Glutamatergic neuron (in vitro differentiated cells): ENCODE data around the gene AACS. TPM values are rescaled to one million over a fixed set of nuclear protein-coding genes. Genes with fewer than 3 reads are reported as not detected.

Experiments
- DNase-seq: peaks from one replicate; pipeline ENCODE4 v3.0.0; 2022
- H3K27ac Mint-ChIP-seq: one replicate; pipeline ENCODE4 v1.8.0; 2020; ENCODE audit warnings: mild to moderate bottlenecking, mixed read lengths, inconsistent platforms; ENCODE audit not compliant: unreplicated experiment
- H3K27me3 Mint-ChIP-seq: one replicate; pipeline ENCODE4 v1.8.0; 2020; ENCODE audit warnings: mild to moderate bottlenecking, moderate library complexity, mixed read lengths, inconsistent platforms; ENCODE audit not compliant: unreplicated experiment
- H3K36me3 Mint-ChIP-seq: one replicate; pipeline ENCODE4 v1.8.0; 2020; ENCODE audit warnings: mild to moderate bottlenecking, mixed read lengths, inconsistent platforms; ENCODE audit not compliant: unreplicated experiment
- H3K4me1 Mint-ChIP-seq: one replicate; pipeline ENCODE4 v1.8.0; 2020; ENCODE audit warnings: mild to moderate bottlenecking, low read depth, mixed read lengths, inconsistent platforms; ENCODE audit not compliant: unreplicated experiment
- H3K4me3 Mint-ChIP-seq: one replicate; pipeline ENCODE4 v1.8.0; 2020; ENCODE audit warnings: mild to moderate bottlenecking, mixed read lengths, inconsistent platforms; ENCODE audit not compliant: unreplicated experiment
- H3K9me3 Mint-ChIP-seq: one replicate; pipeline ENCODE4 v1.8.0; 2020; ENCODE audit warnings: mild to moderate bottlenecking, moderate library complexity, mixed read lengths, inconsistent platforms; ENCODE audit not compliant: unreplicated experiment
- CTCF ChIP-seq: fragments of 200-600 bp; sonication (generic); IDR thresholded peaks from one replicate; pipeline ENCODE4 v1.5.0; 2021; ENCODE audit not compliant: partially characterized antibody, unreplicated experiment
- total RNA-seq: library from RNA; stranded (reverse); fragmentation: NEBNext Ultra II Directional; extraction: Animal tissue kit (Norgen Biotek cat#: 25700); gene quantifications from one replicate; pipeline ENCODE4 v1.2.1, GENCODE V29; 2021; ENCODE audit not compliant: unreplicated experiment

AACS gene
- total RNA-seq, 1 donor from 2014 or later = 59.3 TPM

GRCh38 chr12:125089626-125090025, 24.4 kb downstream of the AACS start:
- Mint-ChIP-seq H3K36me3 (peaks cover 7% of the 10 kb centered on the region), H3K4me3 (no peak overlapping the region), H3K4me1 (peaks cover 21% of the 10 kb centered on the region), H3K27ac (no peak overlapping the region), H3K9me3 (peaks cover 10% of the 10 kb centered on the region), H3K27me3 (peaks cover 13% of the 10 kb centered on the region)
- no peak for DNase-seq
- no peak for TF ChIP-seq CTCF

GRCh38 chr12:125090437-125090836, 25.2 kb downstream of the AACS start:
- no peak for DNase-seq
- Mint-ChIP-seq H3K4me3 (no peak overlapping the region), H3K27me3 (peaks cover 10% of the 10 kb centered on the region), H3K4me1 (peaks cover 26% of the 10 kb centered on the region), H3K27ac (no peak overlapping the region), H3K9me3 (peaks cover 10% of the 10 kb centered on the region), H3K36me3 (peaks cover 7% of the 10 kb centered on the region)
- TF ChIP-seq CTCF = no peak

- Mint-ChIP-seq H3K27ac (no peak overlapping the region), H3K4me1 (peaks cover 25% of the 10 kb centered on the region), H3K9me3 (peaks cover 8% of the 10 kb centered on the region), H3K36me3 (peaks cover 4% of the 10 kb centered on the region), H3K4me3 (no peak overlapping the region), H3K27me3 (peaks cover 11% of the 10 kb centered on the region)
- TF ChIP-seq CTCF = no peak
- peak; percentile 31 for DNase-seq
These were observed 26.2 kb downstream of the AACS start for GRCh38 chr12:125091401-125091800.

GRCh38 chr12:125092108-125092871, 27.1 kb downstream of the AACS start:
- TF ChIP-seq CTCF = no peak
- Mint-ChIP-seq H3K36me3 (no peaks in the 10 kb centered on the region), H3K4me1 (peaks cover 24% of the 10 kb centered on the region), H3K4me3 (peak overlapping the region; percentile 39), H3K27me3 (peaks cover 11% of the 10 kb centered on the region), H3K9me3 (peaks cover 7% of the 10 kb centered on the region), H3K27ac (peak overlapping the region; percentile 90)
- DNase-seq = peak; percentile 32
